ENCODE measurements around the gene ANKRD12. TPM values are rescaled to one million over a fixed set of nuclear protein-coding genes. Genes with fewer than 3 reads are reported as not detected.

ANKRD12 gene
- total RNA-seq, 1 donor from 2014 or later: 30.9 TPM

- H3K9me3 Mint-ChIP-seq: no peaks in the 10 kb centered on the region
- H3K27ac Mint-ChIP-seq (ENCODE audit: unreplicated experiment): no peak overlapping the region
- H3K4me3 Mint-ChIP-seq: no peak overlapping the region
- DNase-seq (ENCODE audit: low read depth, low spot score): no peak
- H3K36me3 Mint-ChIP-seq (ENCODE audit: low read depth): no peaks in the 10 kb centered on the region
- no peak for TF ChIP-seq CTCF (conservative IDR thresholded peaks at IDR 0.05)
- peaks cover 26% of the 10 kb centered on the region for H3K4me1 Mint-ChIP-seq
- peaks cover 4% of the 10 kb centered on the region for H3K27me3 Mint-ChIP-seq (ENCODE audit: low read depth)
Measured at GRCh38 chr18:9097349-9097748, 39.2 kb upstream of the ANKRD12 start.

- Mint-ChIP-seq H3K9me3 (no peaks in the 10 kb centered on the region), H3K36me3 (ENCODE audit: low read depth) (no peaks in the 10 kb centered on the region), H3K4me3 (peak overlapping the region; percentile 80), H3K27me3 (ENCODE audit: low read depth) (peaks cover 4% of the 10 kb centered on the region), H3K4me1 (peaks cover 39% of the 10 kb centered on the region), H3K27ac (ENCODE audit: unreplicated experiment) (no peak overlapping the region)
- no peak for TF ChIP-seq CTCF (conservative IDR thresholded peaks at IDR 0.05)
- DNase-seq (ENCODE audit: low read depth, low spot score): no peak
Measured at GRCh38 chr18:9100796-9101195, 35.8 kb upstream of the ANKRD12 start.

GRCh38 chr18:9101730-9102507 lies 34.7 kb upstream of the ANKRD12 start:
- Mint-ChIP-seq H3K4me1 (peaks cover 48% of the 10 kb centered on the region), H3K4me3 (peak overlapping the region; percentile 96), H3K9me3 (no peaks in the 10 kb centered on the region), H3K27ac (ENCODE audit: unreplicated experiment) (peak overlapping the region; percentile 10), H3K27me3 (ENCODE audit: low read depth) (peaks cover 4% of the 10 kb centered on the region), H3K36me3 (ENCODE audit: low read depth) (no peaks in the 10 kb centered on the region)
- no peak for TF ChIP-seq CTCF (conservative IDR thresholded peaks at IDR 0.05)
- no peak for DNase-seq (ENCODE audit: low read depth, low spot score)

- peaks cover 3% of the 10 kb centered on the region for H3K36me3 Mint-ChIP-seq (ENCODE audit: low read depth)
- peaks cover 56% of the 10 kb centered on the region for H3K4me1 Mint-ChIP-seq
- H3K27me3 Mint-ChIP-seq (ENCODE audit: low read depth): peaks cover 4% of the 10 kb centered on the region
- peak within 1 kb of the TSS; percentile 96 for H3K27ac Mint-ChIP-seq (ENCODE audit: unreplicated experiment)
- H3K9me3 Mint-ChIP-seq: no peaks in the 10 kb centered on the region
- peak; percentile 98 for DNase-seq (ENCODE audit: low read depth, low spot score)
- TF ChIP-seq CTCF (conservative IDR thresholded peaks at IDR 0.05): no peak
- peak within 1 kb of the TSS; percentile 96 for H3K4me3 Mint-ChIP-seq
Measured at GRCh38 chr18:9102508-9103375, 33.8 kb upstream of the ANKRD12 start, which contains the start of gene NDUFV2. NDUFV2 (plus strand) TSS chr18:9102699; CDS start chr18:9102744, 45 bp downstream.

- no peak for DNase-seq (ENCODE audit: low read depth, low spot score)
- H3K9me3 Mint-ChIP-seq: no peaks in the 10 kb centered on the region
- H3K4me3 Mint-ChIP-seq: peak overlapping the region; percentile 96
- TF ChIP-seq CTCF (conservative IDR thresholded peaks at IDR 0.05): no peak
- H3K27me3 Mint-ChIP-seq (ENCODE audit: low read depth): peaks cover 4% of the 10 kb centered on the region
- peak overlapping the region; percentile 96 for H3K27ac Mint-ChIP-seq (ENCODE audit: unreplicated experiment)
- H3K36me3 Mint-ChIP-seq (ENCODE audit: low read depth): peaks cover 3% of the 10 kb centered on the region
- peaks cover 61% of the 10 kb centered on the region for H3K4me1 Mint-ChIP-seq
Measured at GRCh38 chr18:9103376-9103873, 33.2 kb upstream of the ANKRD12 start.

Data from neural crest cell (in vitro differentiated cells).